ENCODE results near the gene C5.

C5 gene

GRCh38 chr9:120931231-120932085, 118.6 kb downstream of the C5 start:
- peaks cover 88% of the 10 kb centered on the region for H3K4me1 ChIP-seq (ENCODE audit: insufficient read depth, low read length, poor library complexity, severe bottlenecking)

DNA sequence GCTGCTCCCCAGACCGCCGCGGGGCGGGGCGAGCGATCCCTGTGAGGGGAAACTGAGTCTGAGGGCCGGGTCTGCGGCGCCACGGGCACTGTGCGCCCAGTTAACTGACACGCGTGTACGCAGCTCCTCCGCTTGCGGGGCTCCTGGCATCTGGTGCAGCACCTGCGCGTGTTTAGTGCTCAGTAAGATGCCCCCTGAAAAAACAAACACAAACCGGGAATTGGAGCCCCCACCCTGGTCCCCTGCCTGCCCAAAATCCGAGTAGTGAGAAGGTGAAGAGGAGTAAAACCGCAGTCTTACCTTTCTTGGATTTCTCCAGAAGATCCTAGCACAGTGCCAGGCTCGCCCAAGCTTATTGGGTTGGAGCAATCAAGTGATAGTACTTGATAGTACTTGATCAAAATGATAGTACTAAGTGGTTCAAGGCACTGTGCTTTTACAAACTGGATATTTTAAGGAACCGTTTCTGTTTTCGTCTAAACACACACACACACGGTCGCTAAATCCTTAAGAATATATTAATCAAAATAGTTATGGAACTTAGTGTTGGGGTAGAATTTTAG, 120.8 kb downstream of the C5 start:
- peaks cover 9% of the 10 kb centered on the region; the same call in 1 of the 2 replicates for H3K79me2 ChIP-seq (ENCODE audit: insufficient read depth, low read length)
- H3K9me3 ChIP-seq (ENCODE audit: insufficient read depth, low read depth, low read length), result no peaks in the 10 kb centered on the region
- H3K27me3 ChIP-seq (ENCODE audit: insufficient read depth, low read length, poor library complexity, severe bottlenecking), result no peaks in the 10 kb centered on the region
- H3K9me2 ChIP-seq (replicated peaks; ENCODE audit: low read depth, low read length), result no peaks in the 10 kb centered on the region
- peaks cover 86% of the 10 kb centered on the region for H3K4me1 ChIP-seq (ENCODE audit: insufficient read depth, low read length, poor library complexity, severe bottlenecking)
- peaks cover 5% of the 10 kb centered on the region; the same call in 1 of the 2 replicates for H3F3A ChIP-seq (ENCODE audit: low read depth)
- no peak for TF ChIP-seq EZH2phosphoT487 (IDR thresholded peaks at IDR 0.05; ENCODE audit: borderline replicate concordance)
- H3K36me3 ChIP-seq (ENCODE audit: insufficient read depth, low read length), result no peaks in the 10 kb centered on the region
- H3K4me3 ChIP-seq (ENCODE audit: low read length, poor library complexity, severe bottlenecking), result peak overlapping the region; percentile 62
- H4K20me1 ChIP-seq (ENCODE audit: insufficient read depth, low read length, poor library complexity, severe bottlenecking), result no peaks in the 10 kb centered on the region
- peak overlapping the region; percentile 70 for H3K9ac ChIP-seq (ENCODE audit: low read depth, low read length, poor library complexity, severe bottlenecking)
- H3K4me2 ChIP-seq (ENCODE audit: low read depth, low read length, poor library complexity, severe bottlenecking), result peak overlapping the region; percentile 63
- peak overlapping the region; percentile 34 for H2AFZ ChIP-seq (ENCODE audit: low read length)

More at GRCh38 chr9:120931231-120932085, 118.6 kb downstream of the C5 start:
- Histone ChIP-seq H2AFZ (ENCODE audit: low read length) (peak overlapping the region; percentile 44), H3K4me3 (ENCODE audit: low read length, poor library complexity, severe bottlenecking) (peak overlapping the region; percentile 59), H3K9me3 (ENCODE audit: insufficient read depth, low read depth, low read length) (no peaks in the 10 kb centered on the region), H4K20me1 (ENCODE audit: insufficient read depth, low read length, poor library complexity, severe bottlenecking) (no peaks in the 10 kb centered on the region), H3K27me3 (ENCODE audit: insufficient read depth, low read length, poor library complexity, severe bottlenecking) (no peaks in the 10 kb centered on the region), H3K9ac (ENCODE audit: low read depth, low read length, poor library complexity, severe bottlenecking) (peak overlapping the region; percentile 69), H3K79me2 (ENCODE audit: insufficient read depth, low read length) (peaks cover 9% of the 10 kb centered on the region; the same call in 1 of the 2 replicates), H3F3A (ENCODE audit: low read depth) (peaks cover 9% of the 10 kb centered on the region; the same call in 1 of the 2 replicates), H3K9me2 (replicated peaks; ENCODE audit: low read depth, low read length) (no peaks in the 10 kb centered on the region), H3K36me3 (ENCODE audit: insufficient read depth, low read length) (no peaks in the 10 kb centered on the region), H3K4me2 (ENCODE audit: low read depth, low read length, poor library complexity, severe bottlenecking) (peak overlapping the region; percentile 76)
- no peak for TF ChIP-seq EZH2phosphoT487 (IDR thresholded peaks at IDR 0.05; ENCODE audit: borderline replicate concordance)

GRCh38 chr9:120928483-120929228, 121.4 kb downstream of the C5 start:
- Histone ChIP-seq H2AFZ (ENCODE audit: low read length) (peak overlapping the region; percentile 34; the same call in 1 of the 2 replicates), H3K79me2 (ENCODE audit: insufficient read depth, low read length) (peaks cover 9% of the 10 kb centered on the region; the same call in 1 of the 2 replicates), H3K4me2 (ENCODE audit: low read depth, low read length, poor library complexity, severe bottlenecking) (peak overlapping the region; percentile 63), H4K20me1 (ENCODE audit: insufficient read depth, low read length, poor library complexity, severe bottlenecking) (no peaks in the 10 kb centered on the region), H3K27me3 (ENCODE audit: insufficient read depth, low read length, poor library complexity, severe bottlenecking) (no peaks in the 10 kb centered on the region), H3K9me3 (ENCODE audit: insufficient read depth, low read depth, low read length) (no peaks in the 10 kb centered on the region), H3K9ac (ENCODE audit: low read depth, low read length, poor library complexity, severe bottlenecking) (peak overlapping the region; percentile 70), H3K9me2 (replicated peaks; ENCODE audit: low read depth, low read length) (no peaks in the 10 kb centered on the region), H3F3A (ENCODE audit: low read depth) (peaks cover 5% of the 10 kb centered on the region; the same call in 1 of the 2 replicates), H3K4me3 (ENCODE audit: low read length, poor library complexity, severe bottlenecking) (peak overlapping the region; percentile 62), H3K36me3 (ENCODE audit: insufficient read depth, low read length) (no peaks in the 10 kb centered on the region), H3K4me1 (ENCODE audit: insufficient read depth, low read length, poor library complexity, severe bottlenecking) (peaks cover 79% of the 10 kb centered on the region)
- TF ChIP-seq EZH2phosphoT487 (IDR thresholded peaks at IDR 0.05; ENCODE audit: borderline replicate concordance), result no peak
- TF ChIP-seq, protein P1, sequence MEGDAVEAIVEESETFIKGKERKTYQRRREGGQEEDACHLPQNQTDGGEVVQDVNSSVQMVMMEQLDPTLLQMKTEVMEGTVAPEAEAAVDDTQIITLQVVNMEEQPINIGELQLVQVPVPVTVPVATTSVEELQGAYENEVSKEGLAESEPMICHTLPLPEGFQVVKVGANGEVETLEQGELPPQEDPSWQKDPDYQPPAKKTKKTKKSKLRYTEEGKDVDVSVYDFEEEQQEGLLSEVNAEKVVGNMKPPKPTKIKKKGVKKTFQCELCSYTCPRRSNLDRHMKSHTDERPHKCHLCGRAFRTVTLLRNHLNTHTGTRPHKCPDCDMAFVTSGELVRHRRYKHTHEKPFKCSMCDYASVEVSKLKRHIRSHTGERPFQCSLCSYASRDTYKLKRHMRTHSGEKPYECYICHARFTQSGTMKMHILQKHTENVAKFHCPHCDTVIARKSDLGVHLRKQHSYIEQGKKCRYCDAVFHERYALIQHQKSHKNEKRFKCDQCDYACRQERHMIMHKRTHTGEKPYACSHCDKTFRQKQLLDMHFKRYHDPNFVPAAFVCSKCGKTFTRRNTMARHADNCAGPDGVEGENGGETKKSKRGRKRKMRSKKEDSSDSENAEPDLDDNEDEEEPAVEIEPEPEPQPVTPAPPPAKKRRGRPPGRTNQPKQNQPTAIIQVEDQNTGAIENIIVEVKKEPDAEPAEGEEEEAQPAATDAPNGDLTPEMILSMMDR (conservative IDR thresholded peaks at IDR 0.05; ENCODE audit: low read length), result no peak

All from Loucy (cell line).